Endothelial cell of umbilical vein (primary cell): ENCODE data around the gene FZD2. TPM values are rescaled to one million over a fixed set of nuclear protein-coding genes. Genes with fewer than 3 reads are reported as not detected.

Experiments used
- BruUV-seq: library from RNA; stranded (reverse); fragments of 400-500 nt; replicated peaks from 2 replicates; lab custom pipeline; 2021; lab: Mats Ljungman, UMichigan
- CTCF ChIA-PET: fragments of 300-600, 350-600 bp; sonication (Branson Sonifier 250); formaldehyde crosslinking; loops from one replicate; lab custom pipeline; 2021; ENCODE audit warnings: antibody characterized with exemption, inconsistent platforms; lab: Charles Lee
- POLR2A ChIA-PET: fragments of 300-600, 350-600 bp; sonication (Branson Sonifier 250); formaldehyde crosslinking; loops from one replicate; lab custom pipeline; 2021; ENCODE audit warnings: antibody characterized with exemption, inconsistent platforms; lab: Charles Lee
- DNase-seq: peaks from one replicate; pipeline ENCODE4 v3.0.0-alpha.2; 2011; ENCODE audit warnings: low read depth, low spot score
- FAIRE-seq: peaks from 2 replicates; lab custom pipeline; 2011; peaks lifted over from hg19 to GRCh38; lab: Jason Lieb, UNC
- H2AFZ ChIP-seq: 2 replicates; pipeline ENCODE4 v1.6.0; 2012; ENCODE audit warnings: low read depth, low read length, control low read depth, inconsistent platforms
- H3K27ac ChIP-seq: 2 replicates; pipeline ENCODE4 v1.5.1; 2011; ENCODE audit warnings: low read depth, mild to moderate bottlenecking, control low read depth, low read length, moderate library complexity; ENCODE audit not compliant: insufficient read depth
- H3K27me3 ChIP-seq, 2 experiments: 2 replicates each; pipeline versions ENCODE4 v1.6.0 to v1.6.1; 2011; ENCODE audit warnings: low read length in 2 of 2, mixed read lengths in 1 of 2; ENCODE audit not compliant: control insufficient read depth in 2 of 2, insufficient read depth in 2 of 2
- H3K36me3 ChIP-seq, 2 experiments: 2 replicates in 1 of 2; 3 replicates in 1 of 2; pipeline ENCODE4 v1.5.1; 2011; ENCODE audit warnings: low read length in 2 of 2, mild to moderate bottlenecking in 1 of 2, moderate library complexity in 1 of 2; ENCODE audit not compliant: control insufficient read depth in 2 of 2, insufficient read depth in 2 of 2; ENCODE audit errors: extremely low read depth in 1 of 2
- H3K4me1 ChIP-seq: 3 replicates; pipeline ENCODE4 v1.5.1; 2011; ENCODE audit warnings: mild to moderate bottlenecking, low read length; ENCODE audit not compliant: control insufficient read depth, insufficient read depth; ENCODE audit errors: extremely low read depth
- H3K4me2 ChIP-seq: 2 replicates; pipeline ENCODE4 v1.6.1; 2011; ENCODE audit warnings: low read length, control low read depth, mixed read lengths; ENCODE audit not compliant: insufficient read depth
- H3K4me3 ChIP-seq, 3 experiments: fragments of 200-600 bp in 1 of 3; sonication (generic), shearing (Covaris generic) in 1 of 3; replicated peaks in 1 of 3; 2 replicates each; pipeline ENCODE4 v1.5.1; 2011 to 2016; ENCODE audit warnings: control low read depth in 3 of 3, low read length in 3 of 3, mild to moderate bottlenecking in 2 of 3, inconsistent platforms in 1 of 3, low read depth in 1 of 3, moderate library complexity in 1 of 3; ENCODE audit not compliant: insufficient read depth in 1 of 3
- H3K79me2 ChIP-seq: 2 replicates; pipeline ENCODE4 v1.6.0; 2012; ENCODE audit warnings: low read length, inconsistent platforms; ENCODE audit not compliant: control insufficient read depth, insufficient read depth
- H3K9ac ChIP-seq: replicated peaks from 2 replicates; pipeline ENCODE3; 2011; ENCODE audit warnings: low read length, control low read depth; ENCODE audit not compliant: insufficient read depth; ENCODE audit errors: extremely low read depth
- H3K9me1 ChIP-seq: replicated peaks from 3 replicates; pipeline ENCODE4 v1.6.0; 2011; ENCODE audit warnings: mild to moderate bottlenecking, low read length; ENCODE audit not compliant: control insufficient read depth, insufficient read depth; ENCODE audit errors: extremely low read depth
- H3K9me3 ChIP-seq: replicated peaks from 2 replicates; pipeline ENCODE4 v1.5.1; 2012; ENCODE audit warnings: low read length, inconsistent platforms; ENCODE audit not compliant: control insufficient read depth, insufficient read depth
- H4K20me1 ChIP-seq: replicated peaks from 2 replicates; pipeline ENCODE3; 2011; ENCODE audit warnings: mild to moderate bottlenecking, low read length; ENCODE audit not compliant: control insufficient read depth, insufficient read depth; ENCODE audit errors: extremely low read depth
- EZH2 ChIP-seq: IDR thresholded peaks from 2 replicates; pipeline ENCODE4 v1.6.1; 2012; ENCODE audit warnings: borderline replicate concordance, low read depth, mild to moderate bottlenecking, moderate library complexity, low read length, inconsistent platforms; ENCODE audit not compliant: severe bottlenecking
- FOS ChIP-seq: IDR thresholded peaks from 2 replicates; pipeline ENCODE4 v1.6.1; 2011; ENCODE audit warnings: mild to moderate bottlenecking, low read length, moderate library complexity, borderline replicate concordance; ENCODE audit not compliant: insufficient read depth
- GATA2 ChIP-seq: IDR thresholded peaks from 2 replicates; pipeline ENCODE4 v1.7.0; 2011; ENCODE audit warnings: low read depth, mild to moderate bottlenecking, moderate library complexity, mixed read lengths, low read length; ENCODE audit not compliant: insufficient read length, insufficient read depth
- JUN ChIP-seq: IDR thresholded peaks from 2 replicates; pipeline ENCODE4 v1.6.1; 2011; ENCODE audit warnings: borderline replicate concordance, low read depth; ENCODE audit not compliant: insufficient read length, insufficient read depth
- MYC ChIP-seq: IDR thresholded peaks from one replicate; pipeline ENCODE4 v1.6.1; 2011; ENCODE audit warnings: mild to moderate bottlenecking, low read depth, low read length
- POLR2A ChIP-seq: IDR thresholded peaks from 2 replicates; pipeline ENCODE4 v1.6.1; 2012; ENCODE audit warnings: low read depth, mild to moderate bottlenecking, control low read depth, low read length
- POLR2AphosphoS5 ChIP-seq: IDR thresholded peaks from 2 replicates; pipeline ENCODE4 v1.6.1; 2012; ENCODE audit warnings: low read depth, mild to moderate bottlenecking, control low read depth, low read length, moderate library complexity; ENCODE audit not compliant: insufficient read depth
- dilution Hi-C: fragments of 300-500 bp; cut with MboI; formaldehyde crosslinking; loops from one replicate; pipeline ENCODE4 v1.15.0; 2019; ENCODE audit warnings: low sequenced_read_pairs; ENCODE audit not compliant: extremely low pct_ligation_motif_present
- intact Hi-C: fragments of 100-400 bp; cut with micrococcal nuclease; formaldehyde crosslinking; loops from one replicate; pipeline ENCODE4 v1.10.0; 2022
- polyA plus RNA-seq, 4 experiments: library from polyadenylated mRNA; depleted of rRNA in 3 of 4; stranded (reverse) in 3 of 4; unstranded in 1 of 4; fragments of >200 nt; gene quantifications; 2 replicates each; pipeline versions ENCODE4 v1.2.1 to v1.2.3, GENCODE V29; 2011 to 2012; ENCODE audit warnings: missing spikeins in 1 of 4
- total RNA-seq: library from RNA; stranded (reverse); gene quantifications from 2 replicates; pipeline ENCODE4 v1.2.3, GENCODE V29; 2021
- TF ChIP-seq, protein P1 (sequence below), 2 donors: IDR thresholded peaks; 1 replicate in 1 of 2; 2 replicates in 1 of 2; pipeline ENCODE4 v1.5.1; 2011; ENCODE audit warnings: low read length in 2 of 2, mild to moderate bottlenecking in 2 of 2, moderate library complexity in 2 of 2, control low read depth in 1 of 2, inconsistent platforms in 1 of 2, low read depth in 1 of 2; ENCODE audit not compliant: insufficient read depth in 1 of 2; ENCODE audit errors: extremely low read depth in 1 of 2
- TF ChIP-seq, protein P2 (sequence below): IDR thresholded peaks from 2 replicates; pipeline ENCODE4 v1.6.1; 2011; ENCODE audit not compliant: insufficient read depth, insufficient read length

The FZD2 gene
- total and polyA plus RNA-seq, 2 donors (not counting 3 experiments of a cell fraction or from before 2014, with no cell fraction given), result 5.8 to 14.0 TPM

DNA sequence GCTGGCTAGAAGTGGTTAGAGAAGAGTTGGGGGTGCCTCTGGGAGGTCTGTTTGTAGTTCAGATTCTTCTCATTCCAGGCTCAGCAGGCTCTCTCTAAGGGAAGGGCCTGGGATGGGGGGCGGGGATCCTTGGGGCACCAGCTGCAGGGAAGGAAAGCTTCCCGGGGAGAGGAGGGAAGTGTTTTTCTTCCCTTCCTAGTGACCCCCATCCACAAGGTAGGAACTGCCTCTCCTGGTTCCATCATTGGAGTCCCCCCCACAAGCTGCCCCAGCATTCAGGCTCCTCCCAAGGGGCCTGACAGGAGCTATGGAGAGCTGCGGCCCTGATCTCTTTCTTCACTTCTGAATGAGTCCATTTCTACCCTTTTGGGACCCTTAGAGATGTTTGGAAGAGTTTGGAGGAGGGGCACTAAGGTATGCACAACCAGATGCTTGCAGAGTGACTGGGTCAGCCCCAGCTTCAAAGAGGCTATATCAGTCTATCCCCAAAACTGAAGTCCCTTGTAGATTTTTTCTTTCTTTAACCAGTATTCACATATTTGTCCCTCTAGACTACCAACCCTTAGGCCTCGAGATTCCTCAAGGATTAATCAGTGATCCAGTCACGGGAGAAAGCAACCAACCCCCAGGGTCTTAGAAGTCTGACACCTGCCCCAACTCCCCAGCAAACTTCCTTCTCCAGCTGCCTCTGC is 13.9 kb upstream of the FZD2 start:
- no peak overlapping the region for H3K27ac ChIP-seq
- no peaks in the 10 kb centered on the region for H3K9me1 ChIP-seq
- peaks cover 13% of the 10 kb centered on the region for H3K4me1 ChIP-seq
- ChIA-PET CTCF (interaction anchor here (1.1 to 2.0 kb wide), 6 partner anchors 10 to 128 kb away, joined by 3 to 8 read pairs (median 3); no protein-coding TSS in a partner anchor), POLR2A (no interaction called here)
- H2AFZ ChIP-seq, result no peak overlapping the region
- H3K9ac ChIP-seq, result no peak overlapping the region
- no peak overlapping the region for H3K4me3 ChIP-seq
- FAIRE-seq (no peak), DNase-seq (no peak)
- intact Hi-C loops (no loop called here), dilution Hi-C loops (no loop called here)
- no peak overlapping the region for H3K4me2 ChIP-seq
- peaks cover 4 to 12% of the 10 kb centered on the region in 2 experiments for H3K27me3 ChIP-seq
- BruUV-seq, result no TSS peak
- H4K20me1 ChIP-seq, result no peaks in the 10 kb centered on the region
- TF ChIP-seq FOS (no peak), EZH2 (no peak), POLR2A (no peak), GATA2 (no peak), POLR2AphosphoS5 (no peak), MYC (no peak), JUN (no peak)
- TF ChIP-seq, protein P1, sequence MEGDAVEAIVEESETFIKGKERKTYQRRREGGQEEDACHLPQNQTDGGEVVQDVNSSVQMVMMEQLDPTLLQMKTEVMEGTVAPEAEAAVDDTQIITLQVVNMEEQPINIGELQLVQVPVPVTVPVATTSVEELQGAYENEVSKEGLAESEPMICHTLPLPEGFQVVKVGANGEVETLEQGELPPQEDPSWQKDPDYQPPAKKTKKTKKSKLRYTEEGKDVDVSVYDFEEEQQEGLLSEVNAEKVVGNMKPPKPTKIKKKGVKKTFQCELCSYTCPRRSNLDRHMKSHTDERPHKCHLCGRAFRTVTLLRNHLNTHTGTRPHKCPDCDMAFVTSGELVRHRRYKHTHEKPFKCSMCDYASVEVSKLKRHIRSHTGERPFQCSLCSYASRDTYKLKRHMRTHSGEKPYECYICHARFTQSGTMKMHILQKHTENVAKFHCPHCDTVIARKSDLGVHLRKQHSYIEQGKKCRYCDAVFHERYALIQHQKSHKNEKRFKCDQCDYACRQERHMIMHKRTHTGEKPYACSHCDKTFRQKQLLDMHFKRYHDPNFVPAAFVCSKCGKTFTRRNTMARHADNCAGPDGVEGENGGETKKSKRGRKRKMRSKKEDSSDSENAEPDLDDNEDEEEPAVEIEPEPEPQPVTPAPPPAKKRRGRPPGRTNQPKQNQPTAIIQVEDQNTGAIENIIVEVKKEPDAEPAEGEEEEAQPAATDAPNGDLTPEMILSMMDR (IDR thresholded peaks at IDR 0.05; ENCODE audit: extremely low read depth in 1 of 2, insufficient read depth in 1 of 2, low read depth in 1 of 2, low read length in 2 of 2), result no peak
- TF ChIP-seq, protein P2, sequence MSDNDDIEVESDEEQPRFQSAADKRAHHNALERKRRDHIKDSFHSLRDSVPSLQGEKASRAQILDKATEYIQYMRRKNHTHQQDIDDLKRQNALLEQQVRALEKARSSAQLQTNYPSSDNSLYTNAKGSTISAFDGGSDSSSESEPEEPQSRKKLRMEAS, result no peak
- H3K9me3 ChIP-seq, result no peaks in the 10 kb centered on the region
- H3K79me2 ChIP-seq, result no peaks in the 10 kb centered on the region
- no peaks in the 10 kb centered on the region for H3K36me3 ChIP-seq
